ENCODE data around the gene TNFAIP1.
A peak's percentile ranks its signal among the peaks of the same experiment; 100 is the strongest.
"Not testable (repeated sequence)": the region's sequence is repeated elsewhere in the genome, so short reads cannot be mapped to it uniquely, and the experiment has no call there.

Gene TNFAIP1, protein sequence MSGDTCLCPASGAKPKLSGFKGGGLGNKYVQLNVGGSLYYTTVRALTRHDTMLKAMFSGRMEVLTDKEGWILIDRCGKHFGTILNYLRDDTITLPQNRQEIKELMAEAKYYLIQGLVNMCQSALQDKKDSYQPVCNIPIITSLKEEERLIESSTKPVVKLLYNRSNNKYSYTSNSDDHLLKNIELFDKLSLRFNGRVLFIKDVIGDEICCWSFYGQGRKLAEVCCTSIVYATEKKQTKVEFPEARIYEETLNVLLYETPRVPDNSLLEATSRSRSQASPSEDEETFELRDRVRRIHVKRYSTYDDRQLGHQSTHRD

DNA sequence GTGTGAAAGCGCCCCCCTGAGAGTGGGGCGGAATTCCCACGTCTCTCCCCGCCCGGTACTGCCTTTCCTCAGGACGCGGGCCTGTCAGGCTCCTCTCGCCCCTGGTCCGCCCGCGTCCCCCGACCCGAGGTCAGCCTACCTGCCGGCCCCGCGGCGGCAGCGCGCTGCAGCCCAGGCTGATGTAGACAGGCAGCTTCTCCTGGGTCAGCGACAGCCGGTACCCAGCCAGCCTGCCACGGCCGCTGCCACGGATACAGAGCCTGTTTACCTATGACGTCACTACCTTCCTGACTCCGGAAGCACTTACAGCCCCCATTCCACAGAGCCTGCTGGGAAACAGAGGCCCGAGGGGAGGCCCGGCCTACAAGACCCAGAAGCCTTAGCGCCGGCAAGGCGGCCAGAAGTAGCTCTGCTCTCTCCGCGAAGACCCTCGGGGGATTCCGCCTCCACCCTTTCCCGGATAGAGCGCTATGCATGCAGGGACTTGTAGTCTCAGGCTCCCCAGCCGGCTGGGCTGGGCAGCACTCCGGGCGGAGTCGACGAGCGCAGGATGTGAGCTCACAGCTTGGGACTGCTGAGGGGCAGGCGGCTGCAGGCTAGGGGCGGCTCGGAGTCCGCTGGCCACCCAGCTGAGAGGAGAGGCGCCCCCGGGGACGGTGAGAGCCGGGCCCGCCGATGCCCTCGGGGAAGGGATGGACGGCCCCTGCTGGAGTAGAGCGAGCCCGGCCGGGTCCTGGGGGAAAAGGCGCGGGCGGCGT is at the start of gene TNFAIP1, which contains the start of gene IFT20:
TNFAIP1 (plus strand) TSS at position 561 of the 758 bp plus-strand sequence. CDS start 3,761 bp downstream, outside the sequence.
IFT20 (minus strand) TSS at position 272 of the 758 bp plus-strand sequence. CDS start 3,487 bp downstream, outside the sequence.
- peak; percentile 99 for DNase-seq

DNA sequence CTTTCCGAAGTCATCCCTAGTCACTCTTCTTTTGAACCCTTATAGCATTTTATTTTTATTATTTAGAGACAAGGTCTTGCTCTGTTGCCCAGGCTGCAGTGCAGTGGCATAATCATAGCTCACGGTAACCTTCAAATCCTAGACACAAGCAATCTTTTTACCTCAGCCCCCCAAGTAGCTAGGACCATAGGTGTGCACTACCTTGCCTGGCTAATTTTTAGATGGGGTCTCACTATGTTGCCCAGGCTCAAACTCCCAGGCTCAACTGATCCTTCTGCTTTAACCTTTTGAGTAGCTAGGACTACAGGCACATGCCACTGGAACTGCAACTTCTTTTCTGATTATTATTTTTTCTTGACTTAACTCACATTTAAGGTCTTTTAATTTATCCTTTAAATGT is 49.6 kb upstream of the TNFAIP1 start:
- DNase-seq, result no peak

DNA sequence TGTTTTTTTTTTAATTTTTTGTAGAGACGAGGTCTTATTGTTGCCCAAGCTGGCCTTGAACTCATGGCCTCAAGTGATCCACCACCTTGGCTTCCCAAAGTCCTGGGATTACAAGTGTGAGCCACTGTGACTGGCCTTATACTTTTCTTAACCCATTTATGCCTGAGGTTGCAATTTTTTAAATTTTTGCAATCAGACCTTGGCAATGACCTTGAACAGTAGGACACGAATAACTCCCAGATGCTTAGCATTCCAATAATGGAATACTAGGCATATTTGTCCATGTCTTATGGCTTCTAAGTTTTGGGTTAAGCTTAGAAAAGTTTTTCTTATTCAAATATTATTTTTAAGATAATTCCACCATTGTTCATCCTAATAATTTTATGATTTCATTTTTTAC is 44.9 kb upstream of the TNFAIP1 start:
- no peak for DNase-seq

DNA sequence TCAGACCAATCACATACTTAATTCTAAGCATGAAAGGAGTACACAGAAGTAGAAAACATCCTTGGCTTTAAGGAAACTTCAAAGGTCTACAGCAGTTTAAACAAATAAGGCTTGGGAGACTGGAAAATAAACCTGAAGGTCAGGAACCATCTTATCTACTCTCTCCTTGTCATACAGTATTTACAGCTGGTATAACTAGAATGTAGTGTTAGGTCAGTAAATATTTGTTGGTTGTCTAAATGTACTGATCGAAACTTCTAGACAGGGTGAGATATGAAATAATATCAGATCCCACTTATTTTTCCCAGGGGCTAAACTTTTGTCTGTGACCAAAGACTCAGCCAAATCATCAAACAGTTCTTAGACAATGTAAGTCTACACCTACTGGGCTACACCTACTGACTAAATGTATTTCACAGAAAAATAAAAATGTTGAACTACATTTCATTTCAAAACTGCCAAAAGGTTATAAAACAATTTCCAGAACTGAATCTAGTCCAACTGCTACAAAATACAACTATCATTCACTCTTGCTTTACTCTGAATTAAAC is 43.7 kb upstream of the TNFAIP1 start:
- DNase-seq, result no peak

DNA sequence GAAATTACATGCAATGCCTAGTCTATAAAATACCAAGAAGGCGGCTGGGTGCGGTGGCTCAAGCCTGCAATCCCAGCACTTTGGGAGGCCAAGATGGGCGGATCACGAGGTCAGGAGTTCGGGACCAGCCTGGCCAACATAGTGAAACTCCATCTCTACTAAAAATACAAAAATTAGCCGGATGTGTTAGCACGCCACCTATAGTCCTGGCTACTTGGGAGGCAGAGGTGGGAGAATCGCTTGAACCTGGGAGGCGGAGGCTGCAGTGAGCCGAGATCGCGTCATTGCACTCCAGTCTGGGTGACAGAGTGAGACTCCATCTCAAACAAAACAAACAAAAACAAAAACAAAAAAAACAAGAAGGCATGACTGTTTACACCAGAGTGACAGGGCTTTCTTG is 42.7 kb upstream of the TNFAIP1 start:
- DNase-seq, result not testable (repeated sequence)

DNA sequence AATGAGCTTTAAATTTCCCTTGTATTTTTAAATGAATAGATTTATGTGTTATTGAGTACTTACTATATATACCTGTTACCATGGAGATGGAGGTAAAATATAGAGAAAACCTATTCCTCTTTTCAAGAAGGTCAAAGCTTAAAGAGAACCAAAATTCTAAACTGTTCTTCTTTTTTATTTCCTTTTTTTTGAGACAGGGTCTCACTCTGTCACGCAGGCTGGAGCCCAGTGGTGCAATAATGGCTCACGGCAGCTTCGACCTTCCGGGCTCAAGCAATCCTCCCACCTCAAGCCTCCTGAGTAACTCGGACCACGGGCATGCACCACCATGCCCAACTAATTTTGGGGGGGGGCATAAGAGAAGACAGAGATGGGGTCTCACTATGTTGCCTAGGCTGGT is 41.6 kb upstream of the TNFAIP1 start:
- DNase-seq, result no peak

DNA sequence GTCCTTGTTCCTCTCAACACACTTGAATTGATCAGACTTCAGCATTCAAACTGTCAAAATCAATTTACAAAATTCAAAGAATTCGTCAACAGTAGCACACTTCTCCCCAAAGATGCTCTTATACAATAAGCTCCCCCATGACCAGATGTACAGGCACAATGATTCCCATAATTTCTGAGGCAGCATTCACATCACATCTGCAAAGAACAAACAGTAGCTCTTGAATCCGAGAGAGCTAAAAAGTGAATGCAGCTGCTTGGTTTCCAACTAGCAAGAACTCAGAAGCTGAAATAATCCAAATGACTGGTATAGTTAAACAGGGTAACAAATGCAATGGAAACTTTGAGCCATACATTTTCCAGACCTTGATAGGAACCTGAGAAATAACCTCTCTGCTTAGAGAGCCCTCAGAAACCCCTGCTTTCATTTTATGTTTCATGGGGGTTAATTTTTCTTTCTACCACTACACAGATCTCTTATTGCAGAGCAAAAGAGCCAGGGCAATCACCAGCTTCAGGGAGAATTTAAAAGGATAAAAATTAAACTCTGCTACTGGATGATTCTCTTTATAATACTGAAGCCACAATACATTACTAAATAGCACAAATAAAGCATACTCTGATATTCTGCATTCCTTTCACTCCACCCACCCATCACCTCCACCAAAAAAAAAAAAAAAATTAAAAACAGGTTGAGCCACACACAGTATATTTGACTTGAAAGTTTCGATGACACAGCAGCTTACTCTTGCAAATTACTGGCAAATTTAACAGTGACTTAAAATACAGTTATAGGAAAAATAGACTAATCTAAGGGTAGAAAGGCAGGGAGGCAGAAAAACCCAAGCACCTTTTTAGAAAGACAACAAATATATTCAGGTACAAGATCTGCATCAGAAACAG is 39.6 kb upstream of the TNFAIP1 start:
- DNase-seq, result no peak

DNA sequence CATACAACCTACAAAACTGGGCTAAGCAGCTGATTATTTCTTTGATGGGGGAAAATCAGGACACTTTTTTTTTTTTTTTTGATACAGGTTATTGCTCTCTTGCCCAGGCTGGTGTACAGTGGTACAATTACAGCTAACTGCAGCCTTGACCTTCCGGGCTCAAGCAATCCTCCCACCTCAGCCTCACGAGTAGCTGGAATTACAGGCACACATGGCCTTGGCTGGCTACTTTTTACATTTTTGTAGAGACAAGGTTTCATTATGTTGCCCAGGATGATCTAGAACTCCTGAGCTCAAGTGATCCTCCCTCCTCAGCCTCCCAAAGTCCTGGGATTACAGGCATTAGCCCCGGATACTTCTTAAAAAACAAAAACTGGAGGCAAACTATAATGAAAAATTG is 37.1 kb upstream of the TNFAIP1 start:
- no peak for DNase-seq

DNA sequence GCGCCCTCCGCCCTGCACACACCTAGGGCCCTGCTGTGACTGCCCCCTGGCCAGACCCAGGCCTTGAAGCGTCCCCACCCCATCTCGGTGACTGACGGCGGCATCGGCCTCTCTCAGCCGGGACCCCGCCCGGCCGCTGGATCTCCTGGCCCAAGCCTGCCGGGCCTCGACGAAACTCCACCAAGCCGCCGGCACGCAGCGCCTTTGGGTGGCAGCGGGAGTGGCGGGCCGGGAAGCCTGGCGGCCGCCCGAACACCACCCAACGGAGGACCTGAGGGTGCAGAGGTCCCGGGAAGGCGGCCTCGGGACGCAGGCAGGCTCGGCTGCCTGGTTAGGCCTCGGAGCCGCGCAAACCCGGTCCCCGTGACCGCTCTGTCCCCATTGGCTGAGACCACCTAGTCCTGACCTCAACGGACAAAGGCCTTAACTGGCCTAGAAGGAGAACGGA is 28.6 kb upstream of the TNFAIP1 start:
- DNase-seq, result no peak

DNA sequence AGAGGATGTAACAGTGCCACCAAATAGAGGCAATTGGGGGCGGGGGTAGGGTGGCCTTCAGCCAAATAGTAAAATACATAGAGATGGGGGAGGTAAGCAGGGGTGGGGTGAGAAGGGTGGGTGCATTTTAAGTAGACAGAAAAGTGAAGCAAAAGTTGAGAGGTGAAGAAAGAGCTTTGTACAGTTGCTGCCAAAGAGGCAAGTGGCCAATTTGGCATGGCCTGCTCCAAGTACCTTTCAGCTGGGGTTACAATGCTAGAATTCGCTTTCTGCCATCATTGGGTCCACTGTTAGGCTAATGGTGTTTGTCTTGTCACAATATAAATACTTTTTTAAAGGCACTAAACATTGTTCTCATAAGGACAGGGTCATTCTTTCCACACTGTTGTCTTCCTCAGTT is 21.7 kb upstream of the TNFAIP1 start:
- no peak for DNase-seq

DNA sequence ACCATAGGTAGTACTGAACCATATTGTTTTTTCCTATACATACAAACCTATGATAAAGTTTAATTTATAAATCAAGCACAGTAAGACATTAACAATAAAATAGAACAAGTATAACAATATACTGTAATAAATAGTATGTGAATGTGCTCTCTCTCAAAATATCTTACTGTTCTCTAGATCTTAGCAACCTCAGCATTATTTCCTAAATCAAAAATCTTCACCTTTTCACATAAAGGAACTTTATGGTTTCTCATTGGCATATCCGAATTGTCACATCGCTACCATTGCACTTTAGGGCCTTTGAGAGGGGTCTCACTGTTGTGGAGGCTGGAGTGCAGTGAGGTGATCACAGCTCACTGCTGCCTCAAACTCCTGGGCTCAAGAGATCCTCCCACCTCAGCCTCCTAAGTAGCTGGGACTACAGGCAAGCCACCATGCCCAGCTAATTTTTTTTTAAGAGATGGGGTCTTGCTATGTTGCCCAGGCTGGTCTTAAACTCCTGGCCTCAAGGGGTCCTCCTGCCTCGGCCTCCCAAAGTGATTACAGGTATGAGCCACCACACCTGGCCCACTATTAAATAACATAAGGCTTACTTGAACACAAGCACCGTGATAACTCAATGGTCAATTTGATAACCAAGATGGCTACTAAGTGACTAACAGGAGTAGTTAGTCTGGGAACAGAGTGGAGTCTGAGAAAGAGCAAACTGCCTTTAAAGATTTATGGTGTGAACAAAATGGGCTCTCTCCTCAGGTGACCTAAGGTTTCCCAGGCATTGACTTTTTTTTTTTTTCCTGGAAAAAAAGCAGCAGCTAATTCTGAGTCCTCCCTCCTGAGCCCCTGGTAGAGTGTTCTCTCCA is 19.5 kb upstream of the TNFAIP1 start:
- no peak for DNase-seq

DNA sequence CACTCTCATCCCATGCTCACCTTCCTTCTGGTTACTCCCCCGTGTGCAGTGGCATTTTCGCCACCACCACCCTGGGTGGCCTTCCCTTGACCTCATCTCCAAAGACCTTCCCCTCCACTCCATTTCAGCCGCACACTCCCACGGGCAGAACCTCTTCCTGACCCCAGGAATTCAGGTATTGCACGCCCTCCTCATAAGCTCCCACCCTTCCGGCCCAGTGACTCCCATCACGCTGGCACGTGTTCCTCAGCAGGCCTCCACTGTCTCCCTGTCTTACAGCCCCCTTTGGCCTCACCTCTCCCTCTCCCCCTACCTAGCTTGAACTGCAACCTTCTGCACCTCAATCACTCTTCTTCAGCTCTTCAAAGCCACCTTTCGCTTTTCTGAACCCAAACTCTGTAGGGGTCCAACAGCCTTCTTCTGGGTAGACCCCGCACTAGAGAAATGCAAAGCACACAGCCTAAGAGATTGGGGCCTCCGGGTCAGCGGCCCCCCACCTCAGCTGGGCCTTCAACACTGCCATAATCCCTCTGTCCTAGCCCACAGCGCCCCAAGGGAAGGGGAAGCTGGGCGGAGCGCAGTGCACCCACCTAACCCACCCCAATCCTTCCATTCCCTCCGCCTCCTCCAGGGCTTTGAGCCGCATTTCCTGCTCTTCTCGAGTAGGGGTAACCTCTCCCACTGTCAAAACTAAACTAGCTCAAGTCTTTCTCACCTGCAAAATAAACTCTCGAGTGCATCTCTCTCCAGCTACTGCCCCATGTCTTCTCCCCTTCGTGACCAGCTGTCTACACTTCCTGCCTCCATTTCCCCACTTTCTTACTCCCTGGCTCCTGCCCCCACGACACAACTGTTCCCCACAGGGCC is 18.2 kb upstream of the TNFAIP1 start:
- DNase-seq, result no peak

DNA sequence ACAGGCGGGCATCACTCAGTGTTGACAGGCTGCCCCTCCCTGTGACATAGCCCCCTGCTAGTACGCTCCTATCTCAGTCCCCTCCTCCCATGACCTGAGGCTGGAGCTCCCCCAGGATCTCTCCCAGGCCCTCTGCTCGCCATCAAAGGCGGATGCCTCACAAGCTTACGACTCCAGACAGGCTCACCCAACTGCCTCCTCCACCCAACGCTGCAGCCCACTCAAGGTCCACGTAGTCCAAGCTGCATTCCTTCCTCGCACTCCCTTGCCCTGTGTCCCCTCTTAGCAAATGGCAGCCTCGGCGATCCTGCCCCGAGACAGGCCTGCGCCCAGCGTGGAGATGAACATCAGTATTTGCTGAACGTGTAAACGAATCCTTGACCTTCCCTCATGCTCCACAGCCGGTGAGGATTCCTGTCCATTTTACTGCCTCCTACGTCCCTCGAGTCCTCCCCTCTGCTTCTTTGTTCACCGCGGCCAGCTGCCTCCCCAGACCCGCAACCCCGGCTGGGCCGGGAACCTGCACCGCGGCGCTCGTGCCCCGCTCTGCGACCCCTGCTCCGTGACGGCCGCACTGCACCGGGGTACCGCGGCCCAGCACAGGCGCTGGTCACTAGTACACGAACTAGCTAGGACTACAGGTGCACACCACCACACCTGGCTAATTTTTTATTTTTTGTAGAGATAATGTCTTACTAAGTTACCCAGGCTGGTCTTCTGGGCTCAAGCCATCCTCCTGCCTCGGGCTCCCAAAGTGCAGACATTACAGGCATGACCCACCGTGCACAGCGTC is 17.4 kb upstream of the TNFAIP1 start:
- DNase-seq, result no peak

DNA sequence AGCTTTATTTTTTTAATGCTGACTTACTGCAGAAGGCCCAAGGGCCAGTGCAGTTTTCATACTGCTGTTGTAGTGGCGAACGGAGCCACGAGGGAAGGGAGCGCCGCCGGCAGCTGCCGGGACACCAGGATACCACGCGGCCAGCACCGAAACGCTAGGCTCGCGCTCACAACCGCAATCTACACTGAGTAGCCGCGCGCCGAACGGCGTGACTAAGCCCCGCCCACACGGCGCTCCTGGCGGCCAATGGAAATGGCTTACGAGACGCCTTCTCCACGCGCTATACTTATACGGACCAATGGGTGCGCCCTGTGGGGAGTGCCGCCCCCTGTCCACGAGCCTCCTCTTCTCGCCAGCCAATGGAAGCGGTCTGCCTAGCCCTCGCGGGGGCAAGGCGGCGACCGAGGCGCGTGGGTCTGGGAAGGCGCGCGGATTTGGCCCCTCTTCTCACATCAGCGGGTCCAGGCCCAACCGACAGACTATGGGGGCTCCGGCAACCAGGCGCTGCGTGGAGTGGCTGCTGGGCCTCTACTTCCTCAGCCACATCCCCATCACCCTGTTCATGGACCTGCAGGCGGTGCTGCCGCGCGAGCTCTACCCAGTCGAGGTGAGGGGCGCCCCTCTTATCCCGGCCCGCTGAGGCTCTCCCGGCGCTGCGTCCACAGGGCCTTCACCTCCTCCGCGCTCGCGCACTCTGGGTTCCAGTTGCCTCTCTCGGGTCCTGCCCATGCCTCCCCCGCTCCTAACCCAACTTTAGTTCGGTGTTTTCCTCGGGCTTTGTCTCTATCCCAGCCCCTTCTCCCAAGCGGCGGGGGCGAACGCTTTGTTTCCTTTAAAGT is 16.6 kb upstream of the TNFAIP1 start, which contains the start of gene TMEM97:
TMEM97 (plus strand) TSS at position 442 of the 839 bp plus-strand sequence; CDS start at position 482, 40 bp downstream.
- DNase-seq, result peak; percentile 95

DNA sequence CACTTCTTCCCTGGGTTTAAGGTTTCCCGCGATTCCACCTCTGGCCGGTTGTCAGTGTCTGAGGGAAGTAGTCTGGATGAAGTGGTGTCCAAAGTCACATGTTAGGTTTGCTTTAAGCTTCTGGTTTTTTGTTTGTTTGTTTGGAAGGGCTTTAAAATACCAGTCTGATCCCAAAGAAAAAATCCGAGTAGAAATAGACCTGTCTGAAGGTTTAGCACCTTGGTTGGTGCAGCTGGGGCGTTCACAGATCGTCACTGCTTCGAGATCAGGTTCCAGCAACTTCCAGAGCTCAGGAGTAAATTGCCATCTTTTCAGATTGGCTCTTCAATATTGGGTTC is 16.0 kb upstream of the TNFAIP1 start:
- no peak for DNase-seq

DNA sequence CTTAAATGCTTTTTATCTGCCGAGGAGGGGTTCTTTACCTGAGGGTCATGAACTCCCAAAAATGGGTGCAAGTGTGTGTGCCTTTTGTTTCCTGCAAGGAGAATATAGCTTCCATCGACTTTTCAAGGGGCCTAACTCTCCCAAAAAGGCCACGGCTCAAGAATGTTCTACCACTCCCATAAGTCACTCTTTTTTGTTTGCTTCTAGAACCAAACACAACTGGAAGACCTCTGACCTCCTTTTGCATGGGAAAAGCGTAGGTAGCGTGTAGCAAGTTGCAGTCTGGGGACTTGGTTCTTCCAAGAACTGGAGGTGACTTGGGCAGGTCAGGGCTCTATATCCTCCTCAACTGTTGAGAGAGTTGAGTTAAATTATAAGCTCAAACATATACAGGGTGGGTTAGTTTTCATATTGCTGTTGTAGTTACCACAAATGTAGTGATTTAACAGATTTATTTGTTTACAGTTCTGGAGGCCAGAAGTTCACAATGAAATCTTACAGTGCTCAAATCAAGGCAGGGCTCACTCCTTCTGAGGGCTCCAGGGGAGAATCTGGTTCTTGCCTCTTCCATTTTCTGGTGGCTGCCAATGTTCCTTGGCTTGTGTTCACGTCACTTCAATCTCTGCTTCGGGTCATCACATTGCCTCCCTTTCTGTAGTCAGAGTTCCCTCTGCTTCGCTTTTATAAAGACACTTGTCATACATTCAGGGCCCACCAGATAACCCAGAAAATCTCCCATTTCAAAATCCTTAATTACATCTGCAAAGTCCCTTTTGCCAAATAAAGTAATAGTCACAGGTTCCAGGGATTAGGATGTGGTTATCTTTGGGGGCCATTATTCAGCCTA is 15.1 kb upstream of the TNFAIP1 start:
- DNase-seq, result no peak

DNA sequence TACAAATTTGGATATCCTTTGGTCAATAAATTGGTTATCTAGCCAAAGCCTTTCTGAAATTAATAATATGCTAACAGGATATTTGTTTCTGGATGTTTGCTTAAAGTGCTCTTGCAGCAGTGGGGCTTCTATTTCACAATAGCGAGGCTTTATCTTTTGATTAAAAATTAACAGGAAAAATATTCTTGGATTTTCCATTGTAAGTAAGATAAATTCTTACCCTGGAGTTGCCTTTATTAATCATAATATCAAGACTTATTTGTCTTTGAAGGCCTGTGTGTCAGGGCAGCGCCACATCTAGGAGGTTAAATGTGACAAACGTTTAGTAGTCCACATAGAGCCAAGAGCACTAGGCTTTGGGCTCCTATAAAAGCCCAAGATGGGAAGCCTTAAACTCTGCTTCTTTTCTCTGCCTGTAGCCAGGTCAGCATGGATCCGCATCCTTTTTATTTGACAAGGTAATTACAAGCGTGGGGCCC is 11.3 kb upstream of the TNFAIP1 start:
- no peak for DNase-seq

DNA sequence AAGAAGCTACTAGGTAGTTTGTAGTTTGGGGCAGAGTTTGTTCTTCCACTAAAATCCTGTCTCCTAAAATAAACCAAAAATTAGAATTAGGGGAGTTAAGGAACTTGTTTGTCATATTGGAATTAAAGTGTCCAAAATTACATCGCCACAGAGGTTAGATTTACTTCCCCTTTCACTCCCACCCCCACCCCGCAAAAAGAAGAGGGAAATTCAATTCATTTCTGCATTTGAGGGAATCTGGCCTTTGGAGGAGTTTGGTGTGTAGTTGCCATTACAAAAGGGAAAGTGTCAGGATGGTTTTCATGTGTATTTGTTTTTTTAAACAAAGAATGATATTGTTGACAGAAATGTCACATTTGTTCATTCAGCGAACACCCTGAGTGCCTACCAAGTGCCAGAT is 10.8 kb upstream of the TNFAIP1 start:
- DNase-seq, result no peak

Measured in CD4-positive, alpha-beta T cell treated with Interleukin-17A for 1 hour (primary cell).